ENCODE results near the gene KIDINS220. TPM values are rescaled to one million over a fixed set of nuclear protein-coding genes. Genes with fewer than 3 reads are reported as not detected.

Gene KIDINS220
- total RNA-seq, 1 experiment from 2014 or later = 20.1 TPM

DNA sequence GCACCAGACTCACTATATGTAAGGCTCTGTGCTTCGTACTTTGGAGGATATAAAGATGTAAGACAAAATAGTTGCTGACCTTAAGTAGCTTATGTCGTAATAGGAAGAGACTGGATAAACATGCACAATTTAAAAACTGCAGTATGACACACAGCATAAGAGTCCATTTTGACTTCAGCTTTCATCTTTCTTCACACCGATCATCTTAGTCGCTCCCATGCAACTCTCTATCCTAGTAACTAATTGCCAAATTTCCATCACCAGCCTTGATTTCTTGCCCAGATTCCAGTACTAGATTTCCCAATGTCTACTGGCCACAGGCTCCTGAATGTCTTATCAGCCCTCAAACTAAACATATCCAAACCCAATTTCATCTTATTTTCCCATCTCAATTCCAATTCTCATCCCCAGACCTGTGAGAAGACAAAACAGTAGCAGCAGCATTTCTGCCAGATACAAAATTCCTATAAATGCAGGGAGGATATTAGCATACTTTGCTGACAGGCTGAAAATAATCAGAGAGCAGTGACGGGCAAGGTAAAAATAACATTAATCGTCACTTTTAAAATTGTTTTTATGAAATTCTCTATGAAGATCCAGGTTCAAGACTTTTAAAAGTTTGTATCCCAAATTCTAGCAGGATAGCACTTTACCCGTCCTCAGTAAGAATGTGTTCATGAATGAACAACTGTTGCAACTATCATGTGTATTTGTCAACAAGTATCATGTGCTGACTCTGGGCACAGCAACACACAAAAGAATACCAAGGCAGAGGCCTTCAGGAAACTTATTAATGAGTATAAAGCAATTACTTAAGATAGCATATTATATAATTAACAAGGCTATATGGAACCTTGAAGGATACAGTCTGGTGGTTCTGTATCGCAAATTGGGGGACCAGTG is 42.2 kb downstream of the KIDINS220 start (continued):
- TF ChIP-seq, protein P1, sequence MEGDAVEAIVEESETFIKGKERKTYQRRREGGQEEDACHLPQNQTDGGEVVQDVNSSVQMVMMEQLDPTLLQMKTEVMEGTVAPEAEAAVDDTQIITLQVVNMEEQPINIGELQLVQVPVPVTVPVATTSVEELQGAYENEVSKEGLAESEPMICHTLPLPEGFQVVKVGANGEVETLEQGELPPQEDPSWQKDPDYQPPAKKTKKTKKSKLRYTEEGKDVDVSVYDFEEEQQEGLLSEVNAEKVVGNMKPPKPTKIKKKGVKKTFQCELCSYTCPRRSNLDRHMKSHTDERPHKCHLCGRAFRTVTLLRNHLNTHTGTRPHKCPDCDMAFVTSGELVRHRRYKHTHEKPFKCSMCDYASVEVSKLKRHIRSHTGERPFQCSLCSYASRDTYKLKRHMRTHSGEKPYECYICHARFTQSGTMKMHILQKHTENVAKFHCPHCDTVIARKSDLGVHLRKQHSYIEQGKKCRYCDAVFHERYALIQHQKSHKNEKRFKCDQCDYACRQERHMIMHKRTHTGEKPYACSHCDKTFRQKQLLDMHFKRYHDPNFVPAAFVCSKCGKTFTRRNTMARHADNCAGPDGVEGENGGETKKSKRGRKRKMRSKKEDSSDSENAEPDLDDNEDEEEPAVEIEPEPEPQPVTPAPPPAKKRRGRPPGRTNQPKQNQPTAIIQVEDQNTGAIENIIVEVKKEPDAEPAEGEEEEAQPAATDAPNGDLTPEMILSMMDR (IDR thresholded peaks at IDR 0.05 in 2 of 3, conservative IDR thresholded peaks at IDR 0.05 in 1 of 3; ENCODE audit: borderline replicate concordance in 1 of 3, insufficient read depth in 1 of 3, low read depth in 2 of 3, low read length in 2 of 3) = no peak

DNA sequence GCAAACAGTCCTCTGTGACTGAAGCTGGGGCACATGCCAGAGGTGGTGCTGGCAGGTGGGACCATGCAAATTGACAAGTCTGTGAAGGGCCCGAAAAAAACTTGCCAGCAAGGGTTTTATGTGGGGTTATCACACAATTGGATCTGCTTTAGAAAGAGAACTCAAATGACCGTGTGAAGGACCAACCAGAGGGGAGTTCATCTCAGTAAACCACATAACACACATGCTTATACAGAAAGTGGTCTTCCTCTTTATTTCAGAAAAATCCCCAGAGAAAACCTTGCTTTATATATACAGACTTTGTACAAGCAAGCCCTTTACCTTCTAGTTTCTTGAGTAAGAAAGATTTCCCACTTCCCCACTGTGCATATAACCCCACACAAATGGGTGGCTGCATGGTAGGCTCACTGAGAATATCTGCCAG is 46.7 kb downstream of the KIDINS220 start:
- Histone ChIP-seq H3K27me3 (ENCODE audit: insufficient read depth, low read length) (no peaks in the 10 kb centered on the region), H3K79me2 (ENCODE audit: insufficient read depth, low read length) (no peaks in the 10 kb centered on the region), H3K36me3 (ENCODE audit: control insufficient read depth in 1 of 2, insufficient read depth in 2 of 2, low read length in 2 of 2) (no peaks in the 10 kb centered on the region; a peak in 1 of 4 replicates), H3K4me3 (replicated peaks in 1 of 2; ENCODE audit: low read depth in 1 of 2, low read length in 2 of 2) (no peak overlapping the region), H3K9ac (ENCODE audit: low read length) (no peak overlapping the region), H3K27ac (ENCODE audit: low read depth, low read length) (no peak overlapping the region), H3K9me3 (ENCODE audit: control insufficient read depth in 1 of 2, insufficient read depth in 1 of 2, low read depth in 1 of 2, low read length in 2 of 2) (no peaks in the 10 kb centered on the region), H2AFZ (ENCODE audit: low read depth, low read length, poor library complexity, severe bottlenecking) (no peak overlapping the region), H3K4me2 (ENCODE audit: low read length) (no peak overlapping the region), H3K9me2 (ENCODE audit: insufficient read depth) (no peaks in the 10 kb centered on the region), H4K20me1 (ENCODE audit: insufficient read depth) (no peaks in the 10 kb centered on the region; the same call in 1 of the 2 replicates), H3K4me1 (ENCODE audit: control insufficient read depth in 1 of 2, insufficient read depth in 2 of 2, low read length in 2 of 2) (no peaks in the 10 kb centered on the region)
- no peak for ATAC-seq
- RAD21 ChIA-PET (ENCODE audit: low non-redundant PET in 1 of 2, low total read pairs in 2 of 2, uncharacterized antibody in 2 of 2, unreplicated experiment in 2 of 2) = no interaction called here
- CTCF ChIA-PET = no interaction called here
- intact Hi-C loops (cut with micrococcal nuclease) = no loop called here
- POLR2A ChIA-PET = no interaction called here
- no peak for DNase-seq (ENCODE audit: low read depth, low spot score)
- no TSS peak for BruUV-seq (replicated peaks)
- TF ChIP-seq POLR2AphosphoS5 (IDR thresholded peaks at IDR 0.05; ENCODE audit: low read depth, low read length) = no peak

DNA sequence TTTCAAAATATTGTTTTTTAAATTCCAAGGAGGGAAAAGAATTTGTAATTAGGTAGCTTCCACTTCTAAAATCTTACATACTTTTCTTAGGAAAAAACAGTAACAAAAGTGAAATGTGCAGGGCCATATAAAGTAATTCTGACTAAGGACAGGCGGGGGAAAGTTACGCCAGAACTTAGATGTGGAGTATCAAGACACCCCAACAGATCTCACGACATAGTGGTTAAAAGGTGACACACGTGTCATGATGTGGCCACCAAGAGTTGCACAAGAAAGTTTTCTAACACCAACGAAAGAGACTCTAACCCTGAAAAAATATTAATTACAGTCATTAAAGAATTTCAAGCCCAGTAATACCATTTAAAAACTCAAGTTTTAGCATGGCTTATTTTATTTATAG is 51.0 kb downstream of the KIDINS220 start:
- H3K4me1 ChIP-seq (ENCODE audit: control insufficient read depth in 1 of 2, insufficient read depth in 2 of 2, low read length in 2 of 2) = no peaks in the 10 kb centered on the region
- no peak for TF ChIP-seq SP1 (IDR thresholded peaks at IDR 0.05; ENCODE audit: low read depth)
- no peak for TF ChIP-seq ZNF274 (IDR thresholded peaks at IDR 0.05; ENCODE audit: low read depth, low read length)
- TF ChIP-seq SIN3A (IDR thresholded peaks at IDR 0.05; ENCODE audit: low read depth) = no peak
- no peak for TF ChIP-seq POLR2A (IDR thresholded peaks at IDR 0.05; ENCODE audit: borderline replicate concordance, extremely low read depth, insufficient read depth, insufficient read length)
- TF ChIP-seq EZH2phosphoT487 (IDR thresholded peaks at IDR 0.05; ENCODE audit: borderline replicate concordance) = no peak
- TF ChIP-seq SRF (IDR thresholded peaks at IDR 0.05; ENCODE audit: low read depth) = no peak
- no peak for TF ChIP-seq CEBPB (IDR thresholded peaks at IDR 0.05; ENCODE audit: low read depth)
- no peak for TF ChIP-seq POLR2AphosphoS5 (IDR thresholded peaks at IDR 0.05; ENCODE audit: low read depth, low read length)
- TF ChIP-seq, protein P2, sequence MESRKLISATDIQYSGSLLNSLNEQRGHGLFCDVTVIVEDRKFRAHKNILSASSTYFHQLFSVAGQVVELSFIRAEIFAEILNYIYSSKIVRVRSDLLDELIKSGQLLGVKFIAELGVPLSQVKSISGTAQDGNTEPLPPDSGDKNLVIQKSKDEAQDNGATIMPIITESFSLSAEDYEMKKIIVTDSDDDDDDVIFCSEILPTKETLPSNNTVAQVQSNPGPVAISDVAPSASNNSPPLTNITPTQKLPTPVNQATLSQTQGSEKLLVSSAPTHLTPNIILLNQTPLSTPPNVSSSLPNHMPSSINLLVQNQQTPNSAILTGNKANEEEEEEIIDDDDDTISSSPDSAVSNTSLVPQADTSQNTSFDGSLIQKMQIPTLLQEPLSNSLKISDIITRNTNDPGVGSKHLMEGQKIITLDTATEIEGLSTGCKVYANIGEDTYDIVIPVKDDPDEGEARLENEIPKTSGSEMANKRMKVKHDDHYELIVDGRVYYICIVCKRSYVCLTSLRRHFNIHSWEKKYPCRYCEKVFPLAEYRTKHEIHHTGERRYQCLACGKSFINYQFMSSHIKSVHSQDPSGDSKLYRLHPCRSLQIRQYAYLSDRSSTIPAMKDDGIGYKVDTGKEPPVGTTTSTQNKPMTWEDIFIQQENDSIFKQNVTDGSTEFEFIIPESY (IDR thresholded peaks at IDR 0.05; ENCODE audit: extremely low read depth, insufficient replicate concordance, low read length) = no peak
- TF ChIP-seq ZFX (IDR thresholded peaks at IDR 0.05) = no peak
- TF ChIP-seq CBX3 (IDR thresholded peaks at IDR 0.05; ENCODE audit: low read depth) = no peak
- intact Hi-C loops (cut with micrococcal nuclease) = no loop called here
- H2AFZ ChIP-seq (ENCODE audit: low read depth, low read length, poor library complexity, severe bottlenecking) = no peak overlapping the region
- H3K9ac ChIP-seq (ENCODE audit: low read length) = no peak overlapping the region
- DNase-seq (ENCODE audit: low read depth, low spot score) (no peak), ATAC-seq (no peak)
- RAD21 ChIA-PET (ENCODE audit: low non-redundant PET in 1 of 2, low total read pairs in 2 of 2, uncharacterized antibody in 2 of 2, unreplicated experiment in 2 of 2) = no interaction called here
- CTCF ChIA-PET = no interaction called here
- H3K79me2 ChIP-seq (ENCODE audit: insufficient read depth, low read length) = no peaks in the 10 kb centered on the region
- H3K27ac ChIP-seq (ENCODE audit: low read depth, low read length) = no peak overlapping the region
- BruUV-seq (replicated peaks) = no TSS peak
- H3K4me3 ChIP-seq (replicated peaks in 1 of 2; ENCODE audit: low read depth in 1 of 2, low read length in 2 of 2) = no peak overlapping the region
- POLR2A ChIA-PET = no interaction called here
- H3K9me3 ChIP-seq (ENCODE audit: control insufficient read depth in 1 of 2, insufficient read depth in 1 of 2, low read depth in 1 of 2, low read length in 2 of 2) = no peaks in the 10 kb centered on the region
- no peaks in the 10 kb centered on the region for H3K27me3 ChIP-seq (ENCODE audit: insufficient read depth, low read length)
- H3K9me2 ChIP-seq (ENCODE audit: insufficient read depth) = no peaks in the 10 kb centered on the region
- no peak overlapping the region for H3K4me2 ChIP-seq (ENCODE audit: low read length)
- no peaks in the 10 kb centered on the region for H4K20me1 ChIP-seq (ENCODE audit: insufficient read depth)
- no peaks in the 10 kb centered on the region; a peak in 1 of 4 replicates for H3K36me3 ChIP-seq (ENCODE audit: control insufficient read depth in 1 of 2, insufficient read depth in 2 of 2, low read length in 2 of 2)
